SHP77 treated with DMSO at 0.1 percent for 48 hours (cell line): ENCODE measurements around the gene TMEFF2.
"Not testable (repeated sequence)": the region's sequence is repeated elsewhere in the genome, so short reads cannot be mapped to it uniquely, and the experiment has no call there.

ENCODE experiments used
- DNase-seq: peaks from one replicate; lab custom pipeline; 2025; lab: John Stamatoyannopoulos, UW

TMEFF2 gene

GRCh38 chr2:192184349-192184748 lies 10.4 kb downstream of the TMEFF2 start:
- no peak for DNase-seq

- no peak for DNase-seq
These were observed 11.4 kb downstream of the TMEFF2 start for GRCh38 chr2:192183296-192183695.

GRCh38 chr2:192166946-192167345 lies 27.8 kb downstream of the TMEFF2 start:
- no peak for DNase-seq

GRCh38 chr2:192165842-192166241 lies 28.9 kb downstream of the TMEFF2 start:
- DNase-seq = no peak

GRCh38 chr2:192162392-192163042 lies 32.2 kb downstream of the TMEFF2 start:
- DNase-seq = peak; percentile 45

- DNase-seq = no peak
These were observed 33.0 kb downstream of the TMEFF2 start for GRCh38 chr2:192161656-192162290.

- no peak for DNase-seq
These were observed 35.0 kb downstream of the TMEFF2 start for GRCh38 chr2:192159736-192160135.

- DNase-seq = no peak
These were observed 35.5 kb downstream of the TMEFF2 start for GRCh38 chr2:192159208-192159607.

- DNase-seq = no peak
These were observed 37.0 kb downstream of the TMEFF2 start for GRCh38 chr2:192157776-192158175.

- DNase-seq = peak; percentile 43
These were observed 39.1 kb downstream of the TMEFF2 start for GRCh38 chr2:192155511-192156118.

GRCh38 chr2:192153561-192153960 lies 41.2 kb downstream of the TMEFF2 start:
- no peak for DNase-seq

- DNase-seq = peak; percentile 84
These were observed 42.9 kb downstream of the TMEFF2 start for GRCh38 chr2:192151853-192152252.

- no peak for DNase-seq
These were observed 44.6 kb downstream of the TMEFF2 start for GRCh38 chr2:192150166-192150565.

- no peak for DNase-seq
These were observed 46.0 kb downstream of the TMEFF2 start for GRCh38 chr2:192148620-192149321.

GRCh38 chr2:192148241-192148619 lies 46.5 kb downstream of the TMEFF2 start:
- no peak for DNase-seq

GRCh38 chr2:192146069-192147015 lies 48.4 kb downstream of the TMEFF2 start:
- no peak for DNase-seq

- no peak for DNase-seq
These were observed 49.2 kb downstream of the TMEFF2 start for GRCh38 chr2:192145496-192145895.

- DNase-seq = no peak
These were observed 54.4 kb downstream of the TMEFF2 start for GRCh38 chr2:192140236-192140839.

GRCh38 chr2:192139813-192140212 lies 54.9 kb downstream of the TMEFF2 start:
- DNase-seq = no peak

GRCh38 chr2:192137451-192137850 lies 57.3 kb downstream of the TMEFF2 start:
- no peak for DNase-seq

GRCh38 chr2:192132604-192133003 lies 62.1 kb downstream of the TMEFF2 start:
- DNase-seq = not testable (repeated sequence)
